RKO (cell line): Measurements from ENCODE around the gene CORO2A.
A peak's percentile ranks its signal among the peaks of the same experiment; 100 is the strongest.

ENCODE experiments used
- DNase-seq: peaks from one replicate; pipeline ENCODE4 v3.0.0-alpha.2; 2016; ENCODE audit warnings: low spot score

Gene CORO2A

GRCh38 chr9:98168153-98168780 is 24.2 kb downstream of the CORO2A start:
- DNase-seq, result no peak

GRCh38 chr9:98164912-98165311 is 27.5 kb downstream of the CORO2A start:
- no peak for DNase-seq

- DNase-seq, result no peak
Measured at GRCh38 chr9:98162613-98163012, 29.8 kb downstream of the CORO2A start.

GRCh38 chr9:98161851-98162250 is 30.6 kb downstream of the CORO2A start:
- DNase-seq, result no peak

GRCh38 chr9:98159790-98160189 is 32.6 kb downstream of the CORO2A start:
- no peak for DNase-seq

- DNase-seq, result no peak
Measured at GRCh38 chr9:98159301-98159700, 33.1 kb downstream of the CORO2A start.

- DNase-seq, result peak; percentile 16
Measured at GRCh38 chr9:98158071-98158831, 34.2 kb downstream of the CORO2A start.

GRCh38 chr9:98157372-98157771 is 35.1 kb downstream of the CORO2A start:
- no peak for DNase-seq

- DNase-seq, result no peak
Measured at GRCh38 chr9:98154678-98155077, 37.8 kb downstream of the CORO2A start.

- DNase-seq, result no peak
Measured at GRCh38 chr9:98152526-98152925, 39.9 kb downstream of the CORO2A start.

GRCh38 chr9:98150721-98151120 is 41.7 kb downstream of the CORO2A start:
- DNase-seq, result no peak

GRCh38 chr9:98150164-98150563 is 42.3 kb downstream of the CORO2A start:
- DNase-seq, result no peak

GRCh38 chr9:98149422-98149821 is 43.0 kb downstream of the CORO2A start:
- DNase-seq, result no peak

GRCh38 chr9:98148486-98148885 is 44.0 kb downstream of the CORO2A start:
- no peak for DNase-seq

- no peak for DNase-seq
Measured at GRCh38 chr9:98147582-98147981, 44.9 kb downstream of the CORO2A start.

GRCh38 chr9:98146101-98146991 is 46.1 kb downstream of the CORO2A start:
- DNase-seq, result no peak

- DNase-seq, result no peak
Measured at GRCh38 chr9:98144631-98145030, 47.8 kb downstream of the CORO2A start.

GRCh38 chr9:98144076-98144475 is 48.4 kb downstream of the CORO2A start:
- no peak for DNase-seq

- DNase-seq, result no peak
Measured at GRCh38 chr9:98142925-98143481, 49.4 kb downstream of the CORO2A start.

- DNase-seq, result no peak
Measured at GRCh38 chr9:98142182-98142907, 50.1 kb downstream of the CORO2A start.

- DNase-seq, result no peak
Measured at GRCh38 chr9:98140503-98140902, 51.9 kb downstream of the CORO2A start.

- no peak for DNase-seq
Measured at GRCh38 chr9:98136489-98136888, 55.9 kb downstream of the CORO2A start.
